Central memory CD8-positive, alpha-beta T cell (primary cell): ENCODE measurements around the gene PLXNA2.

Source experiments
- ATAC-seq: fragments of 150-1000 bp; cut with Tn5 transposase; replicated peaks from 2 replicates; pipeline ENCODE4 v1.10.0; 2022; ENCODE audit warnings: mild to moderate bottlenecking, moderate FRiP score, moderate number of reproducible peaks; ENCODE audit not compliant: poor library complexity, severe bottlenecking; ENCODE audit errors: extremely low read depth
- DNase-seq, 2 donors: peaks; one replicate each; pipeline ENCODE4 v3.0.0; 2021; ENCODE audit warnings: low spot score in 2 of 2
- H3K27ac Mint-ChIP-seq: one replicate; pipeline ENCODE4 v1.8.0; 2022; ENCODE audit warnings: low read depth, mild to moderate bottlenecking, moderate library complexity, mixed read lengths
- H3K27me3 Mint-ChIP-seq: one replicate; pipeline ENCODE4 v1.8.0; 2022; ENCODE audit warnings: mixed read lengths
- H3K36me3 Mint-ChIP-seq: one replicate; pipeline ENCODE4 v1.8.0; 2022; ENCODE audit warnings: mild to moderate bottlenecking, moderate library complexity, mixed read lengths; ENCODE audit not compliant: insufficient read depth
- H3K4me1 Mint-ChIP-seq: one replicate; pipeline ENCODE4 v1.8.0; 2022; ENCODE audit warnings: mixed read lengths
- H3K4me3 Mint-ChIP-seq: one replicate; pipeline ENCODE4 v1.8.0; 2022; ENCODE audit warnings: mild to moderate bottlenecking, moderate library complexity, mixed read lengths
- H3K9me3 Mint-ChIP-seq: one replicate; pipeline ENCODE4 v1.8.0; 2022; ENCODE audit warnings: mixed read lengths

The PLXNA2 gene

DNA sequence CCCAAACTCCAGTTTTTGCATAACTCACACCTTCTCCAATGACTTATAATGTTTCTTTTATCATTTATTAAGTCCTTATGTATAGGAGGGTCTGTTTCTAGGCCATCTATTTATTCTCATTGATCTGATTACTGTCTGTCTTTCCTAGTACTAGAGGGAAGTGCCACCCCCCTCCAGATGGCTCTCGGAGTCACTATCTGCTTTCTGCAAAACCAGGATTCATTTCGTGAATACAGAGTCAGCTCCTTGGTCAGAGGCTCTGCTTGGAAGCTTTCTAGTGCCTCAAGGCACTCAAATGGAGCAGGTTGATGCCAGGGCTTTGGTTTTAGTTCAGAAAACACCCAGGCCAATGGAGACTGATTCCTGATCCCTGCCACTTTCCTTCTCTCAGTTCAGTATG lies 231.0 kb downstream of the PLXNA2 start:
- no peak for ATAC-seq
- H3K4me1 Mint-ChIP-seq: no peaks in the 10 kb centered on the region
- H3K27me3 Mint-ChIP-seq: peaks cover 13% of the 10 kb centered on the region
- no peak overlapping the region for H3K27ac Mint-ChIP-seq
- DNase-seq: no peak
- H3K4me3 Mint-ChIP-seq: no peak overlapping the region
- H3K36me3 Mint-ChIP-seq: no peaks in the 10 kb centered on the region
- no peaks in the 10 kb centered on the region for H3K9me3 Mint-ChIP-seq

- no peak for ATAC-seq
- Mint-ChIP-seq H3K27me3 (peaks cover 12% of the 10 kb centered on the region), H3K4me1 (no peaks in the 10 kb centered on the region), H3K36me3 (no peaks in the 10 kb centered on the region), H3K9me3 (no peaks in the 10 kb centered on the region), H3K4me3 (no peak overlapping the region), H3K27ac (no peak overlapping the region)
- DNase-seq: no peak
These were observed 231.5 kb downstream of the PLXNA2 start for GRCh38 chr1:208012721-208013120.

DNA sequence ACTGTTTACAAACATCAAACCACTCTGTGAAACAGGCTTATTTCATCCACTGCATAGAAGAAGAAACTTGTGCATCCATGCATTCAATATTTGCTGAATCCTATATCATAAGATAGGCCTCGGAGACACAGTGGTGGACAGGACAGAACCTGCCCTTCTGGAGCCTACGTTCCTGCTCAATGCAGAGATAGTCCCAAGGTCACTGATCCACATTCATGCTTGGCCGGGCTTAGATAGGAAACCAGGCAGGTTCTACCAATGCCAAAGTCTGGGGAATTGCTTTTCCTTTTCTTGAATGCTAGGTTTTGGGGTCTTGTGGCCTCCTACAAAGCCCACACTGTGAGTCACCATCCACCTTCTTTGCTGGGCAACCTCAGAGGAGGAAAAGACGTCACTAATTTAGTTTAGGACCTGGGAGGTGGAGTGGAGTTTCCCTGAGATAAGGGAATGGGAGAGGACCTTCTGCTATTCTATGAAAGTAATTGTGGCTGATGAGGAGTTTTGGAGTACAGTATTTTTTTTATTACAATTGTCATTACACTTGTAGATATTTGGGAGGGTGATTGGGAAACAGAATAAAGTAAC lies 233.6 kb downstream of the PLXNA2 start:
- H3K9me3 Mint-ChIP-seq: no peaks in the 10 kb centered on the region
- no peaks in the 10 kb centered on the region for H3K4me1 Mint-ChIP-seq
- H3K27ac Mint-ChIP-seq: no peak overlapping the region
- DNase-seq (no peak), ATAC-seq (no peak)
- H3K4me3 Mint-ChIP-seq: no peak overlapping the region
- H3K36me3 Mint-ChIP-seq: no peaks in the 10 kb centered on the region
- peaks cover 12% of the 10 kb centered on the region for H3K27me3 Mint-ChIP-seq

- ATAC-seq (no peak), DNase-seq (no peak)
- H3K27me3 Mint-ChIP-seq: peaks cover 9% of the 10 kb centered on the region
- no peak overlapping the region for H3K4me3 Mint-ChIP-seq
- no peak overlapping the region for H3K27ac Mint-ChIP-seq
- H3K4me1 Mint-ChIP-seq: no peaks in the 10 kb centered on the region
- no peaks in the 10 kb centered on the region for H3K36me3 Mint-ChIP-seq
- no peaks in the 10 kb centered on the region for H3K9me3 Mint-ChIP-seq
These were observed 234.3 kb downstream of the PLXNA2 start for GRCh38 chr1:208009706-208010444.

DNA sequence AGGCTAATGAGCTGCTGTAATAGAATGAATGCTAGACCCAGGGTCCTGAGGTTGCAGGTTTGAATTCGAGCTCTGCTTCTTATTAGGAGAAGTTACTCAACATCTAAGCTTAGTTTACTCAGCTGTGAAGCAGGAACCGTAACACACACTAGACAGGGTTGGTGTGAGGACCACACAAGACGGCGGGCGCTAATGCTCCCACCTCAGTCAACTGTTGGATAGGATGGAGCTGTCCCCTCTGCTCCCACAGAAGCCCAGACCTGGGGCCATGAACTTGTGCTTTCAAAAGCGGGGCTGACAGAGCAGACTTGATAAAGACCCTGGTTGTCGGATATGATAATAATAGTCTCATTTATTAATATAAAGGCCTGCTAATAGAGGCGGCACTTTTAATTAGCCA lies 234.9 kb downstream of the PLXNA2 start:
- ATAC-seq: no peak
- Mint-ChIP-seq H3K4me3 (no peak overlapping the region), H3K27ac (no peak overlapping the region), H3K36me3 (no peaks in the 10 kb centered on the region), H3K4me1 (no peaks in the 10 kb centered on the region), H3K9me3 (no peaks in the 10 kb centered on the region), H3K27me3 (peaks cover 3% of the 10 kb centered on the region)
- no peak for DNase-seq

DNA sequence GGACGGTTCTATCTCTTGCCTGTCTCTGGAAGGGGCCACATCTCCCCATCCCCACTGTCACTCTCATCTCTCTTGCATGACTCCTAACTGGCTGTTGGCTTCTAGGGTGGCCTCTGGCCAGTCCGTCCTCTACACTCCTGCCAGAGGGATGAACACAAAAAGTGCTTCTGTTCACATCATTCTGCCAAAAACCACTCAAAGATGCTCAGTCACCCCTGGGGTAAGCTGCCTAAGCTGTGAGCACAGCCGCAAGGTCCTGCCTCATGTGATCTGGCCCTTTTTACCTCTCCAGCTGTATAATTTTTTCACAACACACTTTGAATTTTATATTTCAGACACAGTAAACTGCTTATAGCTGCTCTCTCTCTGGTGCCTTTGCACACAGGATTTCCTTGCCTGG lies 235.7 kb downstream of the PLXNA2 start:
- Mint-ChIP-seq H3K9me3 (no peaks in the 10 kb centered on the region), H3K27me3 (no peaks in the 10 kb centered on the region), H3K4me1 (no peaks in the 10 kb centered on the region), H3K36me3 (no peaks in the 10 kb centered on the region), H3K27ac (no peak overlapping the region), H3K4me3 (no peak overlapping the region)
- ATAC-seq: no peak
- no peak for DNase-seq

- peaks cover 4% of the 10 kb centered on the region for H3K27me3 Mint-ChIP-seq
- H3K4me3 Mint-ChIP-seq: no peak overlapping the region
- DNase-seq: no peak
- no peak overlapping the region for H3K27ac Mint-ChIP-seq
- no peaks in the 10 kb centered on the region for H3K9me3 Mint-ChIP-seq
- ATAC-seq: no peak
- no peaks in the 10 kb centered on the region for H3K4me1 Mint-ChIP-seq
- no peaks in the 10 kb centered on the region for H3K36me3 Mint-ChIP-seq
These were observed 236.2 kb downstream of the PLXNA2 start for GRCh38 chr1:208007938-208008342.

- H3K4me1 Mint-ChIP-seq: no peaks in the 10 kb centered on the region
- ATAC-seq: no peak
- no peak for DNase-seq
- no peaks in the 10 kb centered on the region for H3K36me3 Mint-ChIP-seq
- no peaks in the 10 kb centered on the region for H3K9me3 Mint-ChIP-seq
- no peak overlapping the region for H3K27ac Mint-ChIP-seq
- peaks cover 9% of the 10 kb centered on the region for H3K27me3 Mint-ChIP-seq
- no peak overlapping the region for H3K4me3 Mint-ChIP-seq
These were observed 236.8 kb downstream of the PLXNA2 start for GRCh38 chr1:208007319-208007937.

GRCh38 chr1:208006258-208006920 lies 237.8 kb downstream of the PLXNA2 start:
- H3K4me1 Mint-ChIP-seq: no peaks in the 10 kb centered on the region
- ATAC-seq (no peak), DNase-seq (no peak)
- H3K27ac Mint-ChIP-seq: no peak overlapping the region
- H3K4me3 Mint-ChIP-seq: no peak overlapping the region
- no peaks in the 10 kb centered on the region for H3K9me3 Mint-ChIP-seq
- H3K27me3 Mint-ChIP-seq: peaks cover 18% of the 10 kb centered on the region
- no peaks in the 10 kb centered on the region for H3K36me3 Mint-ChIP-seq

DNA sequence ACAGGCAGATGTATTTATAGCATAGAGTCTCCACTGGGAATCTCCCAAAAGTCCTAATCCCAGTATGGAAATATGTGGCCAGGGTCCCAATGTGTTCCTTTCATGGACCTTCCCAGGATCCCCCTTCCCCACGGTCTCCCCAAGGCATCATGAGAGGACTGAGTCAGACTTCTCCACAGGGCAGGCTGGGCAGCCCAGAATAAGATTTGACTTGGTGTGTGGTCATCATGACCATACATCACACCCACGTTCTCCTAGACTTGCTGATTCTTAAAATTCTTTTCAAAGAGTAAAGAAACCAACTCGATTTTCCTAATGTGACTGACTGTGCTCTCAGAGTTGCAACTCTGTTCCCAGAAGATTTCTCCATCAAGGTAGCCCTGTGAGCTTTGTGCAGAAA lies 239.3 kb downstream of the PLXNA2 start:
- ATAC-seq: no peak
- Mint-ChIP-seq H3K4me3 (no peak overlapping the region), H3K36me3 (no peaks in the 10 kb centered on the region), H3K4me1 (no peaks in the 10 kb centered on the region), H3K27me3 (peaks cover 18% of the 10 kb centered on the region), H3K27ac (no peak overlapping the region), H3K9me3 (no peaks in the 10 kb centered on the region)
- no peak for DNase-seq

DNA sequence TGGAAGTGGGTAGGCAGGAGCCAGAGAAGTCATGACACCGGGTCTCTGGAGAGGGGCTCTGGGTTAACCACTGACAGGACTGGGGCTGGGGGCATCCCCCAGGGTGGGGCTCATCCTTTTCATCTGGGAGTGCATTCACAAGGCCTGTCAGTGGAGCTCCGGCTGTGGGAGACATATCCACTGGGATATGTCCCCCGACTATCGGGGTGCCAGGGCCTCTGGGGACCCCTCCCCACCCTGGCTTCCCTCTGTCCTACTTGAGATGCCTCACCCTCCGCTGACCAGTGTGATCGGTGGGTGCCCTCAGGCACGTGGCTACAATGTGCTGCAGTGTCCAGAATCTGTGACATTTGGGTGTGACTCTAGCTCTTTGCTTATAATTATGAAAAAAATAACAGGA lies 240.9 kb downstream of the PLXNA2 start:
- Mint-ChIP-seq H3K4me3 (no peak overlapping the region), H3K27me3 (peaks cover 18% of the 10 kb centered on the region), H3K27ac (no peak overlapping the region), H3K9me3 (no peaks in the 10 kb centered on the region), H3K36me3 (no peaks in the 10 kb centered on the region), H3K4me1 (no peaks in the 10 kb centered on the region)
- ATAC-seq: no peak
- DNase-seq: no peak

- DNase-seq: no peak
- no peak overlapping the region for H3K4me3 Mint-ChIP-seq
- no peaks in the 10 kb centered on the region for H3K4me1 Mint-ChIP-seq
- H3K27me3 Mint-ChIP-seq: peaks cover 18% of the 10 kb centered on the region
- no peaks in the 10 kb centered on the region for H3K36me3 Mint-ChIP-seq
- H3K27ac Mint-ChIP-seq: no peak overlapping the region
- no peaks in the 10 kb centered on the region for H3K9me3 Mint-ChIP-seq
- ATAC-seq: no peak
These were observed 241.5 kb downstream of the PLXNA2 start for GRCh38 chr1:208002672-208003071.

DNA sequence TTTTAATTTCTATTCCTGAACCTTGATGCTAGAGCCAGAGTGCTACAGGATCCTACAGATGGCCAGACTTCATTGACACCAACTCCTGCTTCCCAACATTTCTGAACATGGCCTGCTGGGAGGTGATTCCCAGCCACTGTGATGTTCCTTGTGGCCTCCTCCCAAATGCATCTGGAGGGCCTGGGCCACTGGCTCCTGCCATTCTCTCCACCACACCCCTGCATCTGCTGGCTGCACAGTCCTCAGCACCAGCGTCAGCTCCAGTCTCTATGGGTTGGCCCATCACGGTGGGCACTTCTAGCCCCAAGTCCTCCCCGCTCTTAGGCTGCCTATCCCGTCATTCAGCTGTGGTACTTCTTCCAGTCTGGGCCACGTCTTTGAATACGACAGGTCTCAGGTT lies 242.1 kb downstream of the PLXNA2 start:
- Mint-ChIP-seq H3K27me3 (peaks cover 18% of the 10 kb centered on the region), H3K27ac (no peak overlapping the region), H3K4me3 (no peak overlapping the region), H3K9me3 (no peaks in the 10 kb centered on the region), H3K36me3 (no peaks in the 10 kb centered on the region), H3K4me1 (no peaks in the 10 kb centered on the region)
- DNase-seq: no peak
- ATAC-seq: no peak
